ENCODE results near the gene UPK3BL1.
"Not testable (repeated sequence)": the region's sequence is repeated elsewhere in the genome, so short reads cannot be mapped to it uniquely, and the experiment has no call there.

Gene UPK3BL1, protein sequence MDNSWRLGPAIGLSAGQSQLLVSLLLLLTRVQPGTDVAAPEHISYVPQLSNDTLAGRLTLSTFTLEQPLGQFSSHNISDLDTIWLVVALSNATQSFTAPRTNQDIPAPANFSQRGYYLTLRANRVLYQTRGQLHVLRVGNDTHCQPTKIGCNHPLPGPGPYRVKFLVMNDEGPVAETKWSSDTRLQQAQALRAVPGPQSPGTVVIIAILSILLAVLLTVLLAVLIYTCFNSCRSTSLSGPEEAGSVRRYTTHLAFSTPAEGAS

DNA sequence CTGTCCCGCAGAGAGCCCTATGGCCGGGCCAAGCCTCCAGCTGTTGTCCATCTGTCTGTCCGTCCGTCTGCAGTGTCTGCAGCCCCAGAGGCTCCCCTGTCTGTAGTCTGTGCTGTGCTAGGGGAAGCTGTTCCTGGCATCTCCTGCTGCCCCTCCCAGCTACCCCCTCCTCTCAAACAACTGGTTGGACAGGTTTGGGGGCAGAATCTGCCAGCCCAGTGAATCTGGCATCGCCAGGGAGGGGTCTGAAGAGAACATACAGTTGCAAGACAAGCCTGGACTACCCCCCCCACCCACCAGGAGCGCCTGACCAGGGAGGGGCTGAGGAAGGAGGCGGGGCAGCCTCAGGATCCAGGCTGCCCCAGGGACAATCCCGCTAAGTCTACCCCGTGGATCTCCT is at the start of gene UPK3BL1:
Gene UPK3BL1 (minus strand): TSS at position 101 of the 400 bp plus-strand sequence. CDS start 50 bp downstream, at position 51.
- in situ Hi-C loops (cut with HindIII; ENCODE audit: low sequenced_read_pairs): not testable (repeated sequence)

DNA sequence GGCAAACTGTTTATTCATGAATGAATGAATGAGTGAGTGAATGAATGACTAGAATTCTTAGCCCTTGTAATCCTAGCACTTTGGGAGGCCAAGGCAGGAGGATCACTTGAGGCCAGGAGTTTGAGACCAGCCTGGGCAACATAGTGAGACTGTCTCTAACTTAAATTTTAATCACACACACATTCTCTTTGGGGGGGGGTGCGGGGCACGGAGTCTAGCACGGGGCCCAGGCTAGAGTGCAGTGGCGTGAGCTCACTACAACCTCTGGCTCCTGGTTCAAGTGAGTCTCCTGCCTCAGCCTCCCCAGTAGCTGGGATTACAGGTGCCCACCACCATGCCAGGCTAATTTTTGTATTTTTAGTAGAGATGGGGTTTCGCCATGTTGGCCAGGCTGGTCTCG is 48.0 kb upstream of the UPK3BL1 start:
- in situ Hi-C loops (cut with HindIII; ENCODE audit: low sequenced_read_pairs): not testable (repeated sequence)

DNA sequence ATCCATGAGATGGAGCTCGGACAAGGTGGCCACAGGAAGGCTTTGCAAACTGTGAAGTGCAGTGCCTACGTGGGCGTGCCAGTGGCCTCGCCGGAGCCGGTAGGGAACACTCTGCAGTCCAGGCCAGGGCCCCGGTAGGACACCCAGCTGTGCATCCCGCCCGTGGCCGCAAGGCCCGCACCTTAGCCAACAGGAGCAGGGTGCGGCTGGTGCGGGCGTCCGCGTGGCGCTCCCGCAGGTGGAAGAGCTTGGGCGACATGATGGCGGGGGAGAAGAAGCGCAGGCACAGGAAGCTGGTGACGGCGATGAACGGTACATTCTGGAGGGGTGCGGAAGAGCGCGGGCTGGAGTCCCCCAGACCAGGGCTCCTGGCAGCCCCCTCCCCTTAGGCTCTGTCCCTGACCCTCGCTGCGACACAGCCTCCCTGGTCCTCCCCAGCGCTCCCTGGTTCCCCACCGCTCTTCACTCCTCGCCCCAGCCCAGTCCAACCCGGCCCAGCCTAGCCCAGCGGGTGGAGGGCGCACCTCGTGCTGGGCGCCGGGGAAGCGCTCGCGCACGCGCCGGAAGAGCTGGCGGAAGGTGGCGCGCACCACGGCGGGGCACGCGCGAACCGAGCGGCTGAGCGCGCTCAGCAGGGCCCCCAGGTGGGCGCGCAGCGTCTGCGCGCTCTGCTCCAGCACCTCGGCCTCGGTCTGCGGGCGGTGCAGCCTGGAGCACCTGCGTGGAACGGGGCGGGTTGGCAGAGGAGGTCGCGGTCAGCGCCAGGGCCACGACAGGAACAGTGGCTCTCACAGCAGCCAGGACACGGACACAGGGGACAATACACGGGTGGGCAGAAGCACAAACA is 47.1 kb upstream of the UPK3BL1 start:
- in situ Hi-C loops (cut with HindIII; ENCODE audit: low sequenced_read_pairs): not testable (repeated sequence)

DNA sequence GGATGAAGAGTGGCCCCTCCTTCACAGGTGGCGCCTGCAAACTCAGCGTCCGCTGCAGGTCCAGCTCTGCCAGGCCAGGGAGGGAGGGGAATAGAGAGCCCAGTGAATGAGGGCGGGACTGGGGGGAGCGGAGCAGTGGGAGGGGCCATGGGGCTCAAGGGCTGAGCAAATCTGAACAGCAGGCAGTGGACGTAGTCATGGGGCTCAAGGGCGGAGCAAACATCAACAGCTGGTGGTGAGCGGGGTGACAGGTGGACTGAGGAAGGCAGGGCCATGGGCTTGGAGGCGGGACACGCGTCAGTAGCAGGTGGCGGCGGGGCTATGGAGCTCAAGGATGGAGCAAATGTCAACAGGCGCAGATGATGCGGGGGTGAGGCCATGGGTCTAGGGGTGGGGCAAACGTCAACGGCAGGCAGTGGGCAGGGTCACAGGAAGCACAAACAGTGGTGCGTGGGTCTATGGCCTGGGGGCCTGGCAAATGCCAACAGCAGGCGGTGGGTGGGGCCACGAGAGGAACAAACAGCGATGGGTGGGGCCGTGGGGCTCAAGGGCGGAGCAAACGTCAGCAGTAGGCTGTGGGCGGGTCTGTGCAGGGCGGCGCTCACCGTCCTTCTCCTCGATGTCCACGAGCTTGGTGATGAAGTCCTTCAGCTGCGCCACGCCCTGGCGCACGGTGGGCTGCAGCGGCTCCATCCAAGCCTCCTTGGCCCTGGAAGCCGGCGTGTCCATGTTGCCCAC is 45.9 kb upstream of the UPK3BL1 start:
- in situ Hi-C loops (cut with HindIII; ENCODE audit: low sequenced_read_pairs): not testable (repeated sequence)

DNA sequence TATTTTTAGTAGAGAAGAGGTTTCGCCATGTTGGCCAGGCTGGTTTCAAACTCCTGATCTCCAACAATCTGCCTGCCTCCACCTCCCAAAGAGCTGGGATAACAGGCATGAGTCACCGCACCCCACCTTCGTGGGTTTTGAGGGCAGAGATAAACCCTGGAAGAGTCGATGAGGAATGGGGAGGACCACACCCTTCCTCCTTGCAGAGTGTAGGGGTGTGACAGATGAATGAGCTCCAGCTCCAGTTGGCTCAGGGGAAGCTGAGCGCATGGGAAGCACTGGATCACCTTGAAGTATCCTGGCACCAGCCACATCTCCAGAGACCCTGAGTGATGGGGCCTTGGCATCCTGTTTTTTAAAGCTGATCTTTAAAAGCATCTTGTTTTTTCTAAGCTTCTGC is 40.0 kb upstream of the UPK3BL1 start:
- in situ Hi-C loops (cut with HindIII; ENCODE audit: low sequenced_read_pairs): not testable (repeated sequence)

DNA sequence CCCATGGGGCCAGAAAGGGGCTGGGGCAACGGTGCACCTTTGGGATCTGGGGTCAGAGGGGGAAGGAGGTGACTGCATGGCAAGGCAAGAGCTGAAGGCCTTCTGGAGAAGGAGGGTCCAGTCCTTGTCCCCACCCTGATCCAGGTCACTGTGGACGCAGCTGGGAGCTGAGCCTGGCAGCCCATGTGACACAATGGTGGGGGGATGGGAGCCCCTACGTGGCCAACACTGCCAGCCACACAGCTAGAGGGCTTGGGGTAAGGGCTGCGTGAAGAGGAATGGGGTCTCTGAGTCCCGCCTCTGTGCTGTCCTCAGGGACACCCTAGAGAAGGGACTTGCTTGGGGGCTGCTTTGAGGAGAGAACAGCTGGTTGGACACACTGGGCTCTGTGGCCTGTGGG is 38.2 kb upstream of the UPK3BL1 start:
- in situ Hi-C loops (cut with HindIII; ENCODE audit: low sequenced_read_pairs): not testable (repeated sequence)

DNA sequence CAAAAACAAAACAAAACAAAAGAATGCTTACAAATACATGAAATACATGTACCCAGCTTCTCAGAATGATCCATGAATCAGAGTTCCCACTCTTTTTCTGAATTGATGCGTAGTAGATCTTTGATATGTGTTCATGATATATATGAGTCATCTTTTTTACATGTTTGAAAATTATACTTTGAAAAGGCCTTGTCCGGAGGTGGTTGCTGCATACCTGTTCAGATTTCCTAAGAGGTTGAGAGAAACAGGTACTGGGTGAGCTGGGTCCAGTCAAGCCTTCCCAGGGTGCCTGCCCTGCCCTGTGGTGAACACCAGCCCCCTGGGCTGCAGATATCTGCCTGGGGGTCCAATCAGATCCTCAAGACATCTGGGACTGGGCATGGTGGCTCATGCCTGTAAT is 33.0 kb upstream of the UPK3BL1 start:
- in situ Hi-C loops (cut with HindIII; ENCODE audit: low sequenced_read_pairs): not testable (repeated sequence)

DNA sequence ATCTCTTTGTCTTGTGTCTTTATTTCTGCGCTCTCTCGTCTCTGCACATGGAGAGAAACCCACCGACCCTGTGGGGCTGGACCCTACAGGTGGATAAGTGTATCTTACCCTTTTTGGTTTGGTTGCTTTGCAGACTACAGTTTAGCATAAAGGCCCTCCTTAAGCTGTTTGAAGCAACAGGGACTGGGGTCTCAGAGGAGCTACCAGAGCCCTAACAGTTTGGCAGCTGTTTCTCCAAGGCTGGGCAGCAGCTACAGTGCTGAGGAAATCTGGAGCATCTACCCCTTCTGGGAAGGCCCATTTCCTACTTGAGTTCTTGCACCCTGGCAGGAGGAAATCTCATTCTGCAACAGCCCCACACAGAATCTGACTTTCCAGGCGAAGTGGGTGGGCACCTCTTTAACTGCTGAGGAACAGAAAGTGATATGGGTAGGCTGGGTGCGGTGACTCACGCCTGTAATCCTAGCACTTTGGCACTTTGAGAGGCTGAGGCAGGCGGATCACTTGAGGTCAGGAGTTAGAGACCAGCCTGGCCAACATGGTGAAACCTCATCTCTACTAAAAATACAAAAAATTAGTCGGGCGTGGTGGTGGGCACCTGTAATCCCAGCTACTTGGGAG is 31.0 kb upstream of the UPK3BL1 start:
- in situ Hi-C loops (cut with HindIII; ENCODE audit: low sequenced_read_pairs): not testable (repeated sequence)

DNA sequence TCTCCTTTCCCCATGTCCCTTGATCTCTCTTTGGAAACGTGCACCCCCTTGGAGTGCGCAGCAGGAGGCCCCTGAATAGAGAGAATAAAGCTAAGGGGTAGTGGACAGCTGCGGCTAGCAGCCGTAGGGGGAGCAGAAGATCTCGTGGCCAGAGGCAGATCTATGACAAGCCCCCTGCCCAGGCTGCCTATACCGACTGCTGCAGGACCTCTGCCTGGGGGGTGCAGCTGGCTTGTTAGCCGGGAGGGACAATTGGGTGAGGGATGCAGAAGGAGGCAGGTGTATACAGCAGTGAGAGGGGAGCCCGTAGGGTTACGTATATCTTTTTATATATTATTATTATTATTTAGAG is 29.3 kb upstream of the UPK3BL1 start:
- in situ Hi-C loops (cut with HindIII; ENCODE audit: low sequenced_read_pairs): not testable (repeated sequence)

DNA sequence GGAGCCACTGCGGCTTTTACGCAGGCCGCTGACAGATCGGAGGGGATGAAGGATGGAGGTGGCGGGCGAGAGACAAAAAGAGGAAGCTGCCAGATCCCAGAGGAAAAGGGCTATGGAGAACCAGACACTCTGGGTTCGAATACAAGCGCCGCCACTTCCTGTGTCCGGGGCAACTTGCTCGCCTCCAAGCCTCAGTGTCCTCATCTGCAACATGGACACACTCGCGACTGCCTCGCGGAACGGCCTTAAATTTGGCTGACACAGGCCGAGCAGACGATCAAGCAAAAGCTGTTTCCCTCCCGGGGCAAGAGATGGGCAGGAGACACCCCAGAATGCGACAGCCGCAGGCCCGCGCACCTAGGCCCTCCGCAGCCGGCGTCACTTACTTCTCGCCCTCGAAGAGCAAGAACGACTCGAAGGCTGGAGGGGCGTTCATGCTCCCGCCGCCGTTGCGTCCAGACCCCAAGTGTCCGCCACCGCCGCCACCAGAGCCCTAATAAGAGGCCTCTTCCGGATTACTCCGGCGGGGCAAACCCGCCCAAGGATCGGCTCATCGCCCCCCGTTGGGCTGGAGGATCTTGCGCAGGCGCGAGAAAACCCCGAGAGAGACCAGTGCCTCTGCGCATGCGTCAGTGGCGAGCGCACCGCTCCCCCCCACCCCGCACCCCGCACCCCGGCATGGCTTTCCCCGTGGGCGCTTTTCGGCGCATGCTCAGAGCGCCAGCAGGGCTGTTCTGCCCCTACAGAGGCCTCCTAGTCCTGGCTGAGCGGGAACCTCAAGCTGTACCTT is 28.8 kb upstream of the UPK3BL1 start, which contains the start of gene POLR2J2:
Gene POLR2J2 (minus strand): TSS at position 498 of the 790 bp plus-strand sequence. CDS start 62 bp downstream, at position 436.
- in situ Hi-C loops (cut with HindIII; ENCODE audit: low sequenced_read_pairs): not testable (repeated sequence)

DNA sequence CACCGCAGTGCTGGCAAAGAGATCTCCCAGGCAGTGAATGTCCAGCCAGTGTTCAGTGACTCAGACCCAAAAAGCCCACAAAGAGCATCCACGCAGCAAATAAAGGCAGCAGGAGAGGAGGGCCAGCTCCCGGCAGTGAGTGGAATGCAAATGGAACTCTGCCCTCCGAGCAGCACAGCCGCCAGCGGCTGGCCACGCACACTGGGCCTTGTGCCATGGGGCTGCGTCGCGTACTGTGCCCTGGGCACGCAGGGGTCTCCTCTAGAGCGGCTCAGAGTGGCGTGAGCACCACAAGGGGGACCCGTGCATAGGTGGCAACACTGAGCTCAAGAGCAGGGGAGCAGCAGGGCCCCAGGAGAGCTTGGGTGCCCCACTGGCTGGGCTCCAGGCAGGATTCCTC is 24.9 kb upstream of the UPK3BL1 start:
- in situ Hi-C loops (cut with HindIII; ENCODE audit: low sequenced_read_pairs): not testable (repeated sequence)

DNA sequence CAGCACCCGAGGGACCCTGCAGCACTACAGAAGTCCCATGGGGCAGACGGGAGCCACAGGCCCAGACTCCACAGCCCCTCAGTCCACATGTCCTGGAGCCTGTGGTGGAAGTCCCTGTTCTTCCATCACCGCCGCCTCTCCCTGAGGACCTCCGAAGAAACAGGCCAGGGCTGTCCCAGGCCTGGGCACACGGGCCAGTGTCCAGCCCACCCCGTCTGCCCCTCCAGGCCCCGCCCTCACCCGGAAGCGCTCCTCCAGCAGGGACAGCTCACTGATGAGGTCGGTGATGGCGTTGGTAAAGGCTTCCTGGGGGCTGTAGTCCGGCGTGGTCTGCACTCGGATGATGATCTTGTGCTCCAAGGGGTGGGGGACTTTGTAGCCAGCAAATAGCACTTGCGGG is 24.3 kb upstream of the UPK3BL1 start:
- in situ Hi-C loops (cut with HindIII; ENCODE audit: low sequenced_read_pairs): not testable (repeated sequence)

DNA sequence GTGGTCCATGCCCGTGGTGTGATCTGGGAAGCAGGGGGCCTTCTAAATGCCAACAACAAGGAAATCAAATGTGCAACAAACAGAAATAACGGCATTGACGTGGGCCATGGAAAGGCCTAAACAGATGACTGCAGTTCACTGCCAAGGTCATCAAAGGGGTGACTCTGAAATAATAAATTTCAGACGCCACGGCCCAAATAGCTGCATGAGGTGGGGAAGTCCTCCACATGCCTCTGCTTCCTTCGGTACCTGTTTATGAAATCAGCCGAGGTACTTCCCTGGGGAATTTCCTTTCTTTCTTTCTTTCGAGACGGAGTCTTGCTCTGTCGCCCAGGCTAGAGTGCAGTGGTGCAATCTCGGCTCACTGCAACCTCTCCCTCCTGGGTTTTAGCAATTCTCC is 22.2 kb upstream of the UPK3BL1 start:
- in situ Hi-C loops (cut with HindIII; ENCODE audit: low sequenced_read_pairs): not testable (repeated sequence)

DNA sequence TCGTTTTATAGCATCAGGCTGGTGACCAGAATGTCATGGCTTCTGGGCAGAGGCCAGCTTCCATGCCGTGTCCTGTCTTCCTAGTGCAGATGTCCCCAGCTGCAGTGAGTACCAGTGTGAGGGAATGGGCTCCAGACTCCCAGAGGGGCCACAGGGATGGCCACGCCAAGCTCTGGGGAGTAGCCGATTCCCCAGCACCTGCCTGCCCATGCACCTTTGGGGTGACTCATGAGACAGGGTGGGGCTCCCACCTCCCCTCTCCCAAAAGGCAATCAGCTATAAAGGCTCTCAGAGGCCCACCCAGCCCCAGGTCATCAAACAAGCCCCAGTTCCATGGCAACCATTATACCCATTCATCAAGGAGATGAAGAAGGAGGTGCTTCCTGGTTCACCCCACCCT is 7.3 kb upstream of the UPK3BL1 start, which contains the start of gene SPDYE2B:
Gene SPDYE2B (plus strand): TSS at position 396 of the 400 bp plus-strand sequence. CDS start 2,030 bp downstream, outside the sequence.
- in situ Hi-C loops (cut with HindIII; ENCODE audit: low sequenced_read_pairs): not testable (repeated sequence)

DNA sequence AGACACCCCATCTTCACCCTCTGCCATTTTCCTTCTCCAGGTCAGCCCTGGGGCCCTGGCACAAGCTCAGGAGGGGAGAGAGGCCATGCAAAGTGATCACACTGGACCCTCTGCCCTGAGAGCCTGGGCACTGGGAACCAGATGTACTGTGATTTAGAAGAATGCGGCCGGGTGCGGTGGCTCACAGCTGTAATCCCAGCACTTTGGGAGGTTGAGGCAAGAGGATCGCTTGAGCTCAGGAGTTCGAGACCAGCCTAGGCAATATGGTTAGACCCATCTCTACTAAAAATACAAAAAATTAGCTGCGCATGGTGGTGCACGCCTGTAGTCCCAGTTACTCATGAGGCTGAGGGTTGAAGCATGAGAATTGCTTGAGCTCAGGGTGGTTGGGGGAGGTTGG is 5.2 kb upstream of the UPK3BL1 start:
- in situ Hi-C loops (cut with HindIII; ENCODE audit: low sequenced_read_pairs): not testable (repeated sequence)

DNA sequence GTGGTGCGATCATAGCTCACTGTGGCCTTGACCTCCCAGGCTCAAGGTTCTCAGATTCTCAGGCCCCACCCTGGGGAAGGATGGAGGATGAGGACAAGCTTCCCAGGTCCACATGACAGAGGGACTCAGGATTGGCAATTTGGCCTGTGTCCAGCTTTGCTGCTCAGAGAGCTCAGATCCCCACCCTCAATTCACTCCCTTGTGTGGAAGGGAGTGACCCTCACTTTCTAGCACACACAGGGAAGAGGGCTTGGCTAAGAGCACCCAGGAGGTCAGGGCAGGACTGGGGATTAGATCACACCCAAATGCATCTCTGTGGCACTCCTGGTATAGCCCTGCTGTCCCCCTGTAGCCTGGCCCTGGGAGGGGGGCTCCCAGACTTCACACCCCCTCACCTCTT is 813 bp upstream of the UPK3BL1 start:
- in situ Hi-C loops (cut with HindIII; ENCODE audit: low sequenced_read_pairs): not testable (repeated sequence)

DNA sequence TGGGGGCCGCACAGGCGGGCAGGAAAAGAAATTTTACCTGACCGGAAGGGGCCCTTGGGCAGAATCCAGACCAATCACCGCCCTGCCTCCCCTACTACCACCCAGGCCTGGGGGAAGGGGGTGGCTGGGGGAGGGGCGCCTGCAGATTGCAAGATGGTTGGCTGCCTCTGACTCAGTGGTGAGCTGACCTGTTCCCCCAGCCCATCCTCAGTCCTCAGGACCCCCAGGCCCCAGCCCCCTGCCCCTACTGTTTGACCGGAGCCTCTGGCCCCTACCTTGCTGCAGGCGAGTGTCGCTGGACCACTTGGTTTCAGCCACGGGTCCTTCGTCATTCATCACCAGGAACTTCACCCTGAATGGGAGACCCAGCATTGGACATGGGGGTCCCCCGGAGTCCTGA is 3.7 kb downstream of the UPK3BL1 start:
- in situ Hi-C loops (cut with HindIII; ENCODE audit: low sequenced_read_pairs): not testable (repeated sequence)

DNA sequence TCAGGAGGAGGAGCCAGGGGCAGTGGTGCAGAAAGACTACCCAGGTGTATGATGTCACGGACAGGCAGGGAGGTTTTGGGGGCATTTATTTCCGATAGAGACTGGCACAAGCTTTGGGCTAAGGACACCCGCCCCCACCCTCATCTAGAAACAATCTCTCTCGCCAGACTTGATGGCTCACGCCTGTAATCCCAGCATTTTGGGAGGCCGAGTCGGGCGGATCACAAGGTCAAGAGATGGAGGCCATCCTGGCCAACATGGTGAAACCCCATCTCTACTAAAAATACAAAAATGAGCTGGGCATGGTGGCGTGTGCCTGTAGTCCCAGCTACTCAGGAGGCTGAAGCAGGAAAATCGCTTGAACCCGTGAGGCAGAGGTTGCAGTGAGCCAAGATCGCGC is 5.6 kb downstream of the UPK3BL1 start:
- in situ Hi-C loops (cut with HindIII; ENCODE audit: low sequenced_read_pairs): not testable (repeated sequence)

DNA sequence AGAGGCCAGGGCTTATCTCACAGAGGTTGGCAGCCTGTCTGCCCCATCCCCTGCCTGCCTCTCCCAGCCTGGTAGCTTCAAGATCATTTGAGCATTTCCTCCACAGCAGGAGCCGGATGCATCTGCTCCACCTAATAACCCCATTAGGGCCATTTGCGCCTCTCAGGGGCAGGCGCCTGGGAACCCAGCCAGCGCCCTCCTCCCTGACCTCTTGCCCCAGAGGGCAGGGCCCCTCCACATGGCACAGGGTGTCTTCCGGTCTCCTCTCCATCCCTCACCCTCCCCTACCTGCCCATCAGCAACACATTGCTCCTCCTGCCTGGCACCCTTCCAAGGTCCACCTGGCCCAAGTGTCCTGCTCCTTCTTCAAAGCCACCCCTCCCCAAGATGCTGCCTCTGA is 7.2 kb downstream of the UPK3BL1 start:
- in situ Hi-C loops (cut with HindIII; ENCODE audit: low sequenced_read_pairs): not testable (repeated sequence)

DNA sequence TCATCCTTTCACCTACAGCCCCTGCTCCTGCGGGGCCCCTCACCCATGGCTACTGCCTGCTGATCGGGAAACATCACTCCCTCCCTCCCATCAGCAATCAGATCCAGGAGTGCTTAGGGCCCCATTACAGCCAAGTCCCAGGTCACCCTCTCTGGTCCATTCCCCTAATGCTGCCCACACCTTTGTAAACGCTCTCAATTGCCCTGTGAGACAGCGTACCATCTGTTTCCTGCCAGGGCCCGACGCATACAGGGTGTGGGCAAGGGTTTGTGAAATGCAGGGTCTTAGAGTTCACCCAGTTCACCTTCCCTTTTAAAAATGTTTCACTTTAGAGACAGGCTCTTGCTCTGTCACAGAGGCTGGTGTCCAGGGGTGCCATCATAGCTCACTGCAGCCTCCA is 8.3 kb downstream of the UPK3BL1 start:
- in situ Hi-C loops (cut with HindIII; ENCODE audit: low sequenced_read_pairs): not testable (repeated sequence)
